IMR-90 (cell line): ENCODE results near the gene RSPH3. TPM values are rescaled to one million over a fixed set of nuclear protein-coding genes. Genes with fewer than 3 reads are reported as not detected.

Source experiments
- ATAC-seq: fragments of 200-7000 bp; cut with Tn5 transposase; 2 replicates; pipeline ENCODE4 v1.9.1; 2020; ENCODE audit warnings: low read depth, mild to moderate bottlenecking, moderate library complexity
- BruUV-seq: library from RNA; stranded (reverse); fragments of 400-500 nt; replicated peaks from 2 replicates; lab custom pipeline; 2021; lab: Mats Ljungman, UMichigan
- CTCF ChIA-PET: fragments of 300-600 bp; formaldehyde crosslinking; extraction: SDS; loops from one replicate; lab custom pipeline; 2021; ENCODE audit warnings: antibody characterized with exemption; lab: Yijun Ruan, JAX
- POLR2A ChIA-PET: fragments of 300-600 bp; sonication (Branson Sonifier 250); formaldehyde crosslinking; loops from one replicate; lab custom pipeline; 2022; ENCODE audit warnings: antibody characterized with exemption; ENCODE audit not compliant: unreplicated experiment; lab: Charles Lee
- DNase-seq: peaks from one replicate; pipeline ENCODE4 v3.0.0; 2013
- H2AFZ ChIP-seq: replicated peaks from 2 replicates; pipeline ENCODE3; 2013; ENCODE audit warnings: low read length, mild to moderate bottlenecking; ENCODE audit not compliant: poor library complexity
- H2AK5ac ChIP-seq: 2 replicates; pipeline ENCODE4 v1.6.1; 2013; ENCODE audit warnings: low read depth, low read length, inconsistent platforms
- H2AK9ac ChIP-seq: replicated peaks from 2 replicates; pipeline ENCODE3; 2013; ENCODE audit warnings: mild to moderate bottlenecking, low read depth, low read length, moderate library complexity; ENCODE audit not compliant: poor library complexity
- H2BK120ac ChIP-seq: 2 replicates; pipeline ENCODE4 v1.6.1; 2013; ENCODE audit warnings: low read depth, low read length, inconsistent platforms
- H2BK15ac ChIP-seq: 3 replicates; pipeline ENCODE4 v1.6.1; 2013; ENCODE audit warnings: low read depth, low read length, inconsistent platforms
- H2BK20ac ChIP-seq: 2 replicates; pipeline ENCODE4 v1.6.1; 2013; ENCODE audit warnings: low read depth, mild to moderate bottlenecking, inconsistent platforms, low read length, moderate library complexity
- H2BK5ac ChIP-seq: 2 replicates; pipeline ENCODE4 v1.6.1; 2013; ENCODE audit warnings: mild to moderate bottlenecking, low read depth, low read length, inconsistent platforms; ENCODE audit not compliant: poor library complexity, severe bottlenecking
- H3K14ac ChIP-seq: replicated peaks from 2 replicates; pipeline ENCODE4 v1.6.1; 2013; ENCODE audit warnings: low read depth, low read length, inconsistent platforms
- H3K18ac ChIP-seq: 2 replicates; pipeline ENCODE4 v1.6.1; 2013; ENCODE audit warnings: low read depth, low read length, control low read depth
- H3K23ac ChIP-seq: 2 replicates; pipeline ENCODE4 v1.6.1; 2013; ENCODE audit warnings: low read depth, low read length, inconsistent platforms
- H3K27ac ChIP-seq: 2 replicates; pipeline ENCODE4 v1.5.1; 2013; ENCODE audit warnings: mild to moderate bottlenecking, control low read depth, low read length; ENCODE audit not compliant: insufficient read depth
- H3K27me3 ChIP-seq: 2 replicates; pipeline ENCODE4 v1.6.1; 2013; ENCODE audit warnings: low read length; ENCODE audit not compliant: control insufficient read depth, insufficient read depth
- H3K36me3 ChIP-seq: 2 replicates; pipeline ENCODE4 v1.6.1; 2013; ENCODE audit warnings: low read length, mixed read lengths; ENCODE audit not compliant: control insufficient read depth, insufficient read depth
- H3K4ac ChIP-seq: 2 replicates; pipeline ENCODE4 v1.6.1; 2013; ENCODE audit warnings: low read depth, low read length, inconsistent platforms
- H3K4me1 ChIP-seq: 2 replicates; pipeline ENCODE4 v1.6.1; 2013; ENCODE audit warnings: low read length, mixed read lengths; ENCODE audit not compliant: control insufficient read depth, insufficient read depth
- H3K4me2 ChIP-seq: 2 replicates; pipeline ENCODE4 v1.6.1; 2013; ENCODE audit warnings: low read depth, mild to moderate bottlenecking, control low read depth, low read length, moderate library complexity
- H3K4me3 ChIP-seq: 2 replicates; pipeline ENCODE4 v1.5.1; 2013; ENCODE audit warnings: low read depth, mild to moderate bottlenecking, control low read depth, low read length, moderate library complexity; ENCODE audit not compliant: insufficient read depth
- H3K56ac ChIP-seq: 2 replicates; pipeline ENCODE4 v1.6.1; 2013; ENCODE audit warnings: low read length, inconsistent platforms; ENCODE audit not compliant: insufficient read depth; ENCODE audit errors: extremely low read depth
- H3K79me1 ChIP-seq, 2 experiments: 2 replicates each; pipeline ENCODE4 v1.6.1; 2013; ENCODE audit warnings: low read length in 2 of 2, inconsistent platforms in 1 of 2, low read depth in 1 of 2
- H3K9ac ChIP-seq: 2 replicates; pipeline ENCODE4 v1.6.1; 2013; ENCODE audit warnings: low read depth, low read length, control low read depth
- H3K9me1 ChIP-seq: 2 replicates; pipeline ENCODE4 v1.6.1; 2013; ENCODE audit warnings: low read length, inconsistent platforms; ENCODE audit not compliant: insufficient read depth
- H3K9me3 ChIP-seq: 2 replicates; pipeline ENCODE4 v1.6.1; 2013; ENCODE audit warnings: low read length; ENCODE audit not compliant: control insufficient read depth, insufficient read depth
- H4K20me1 ChIP-seq: 2 replicates; pipeline ENCODE4 v1.6.1; 2013; ENCODE audit warnings: low read length, inconsistent platforms; ENCODE audit not compliant: insufficient read depth
- H4K5ac ChIP-seq: 2 replicates; pipeline ENCODE4 v1.6.1; 2013; ENCODE audit warnings: mild to moderate bottlenecking, low read depth, low read length, control low read depth
- H4K8ac ChIP-seq, 2 experiments: 2 replicates each; pipeline ENCODE4 v1.6.1; 2013; ENCODE audit warnings: low read depth in 2 of 2, low read length in 2 of 2, control low read depth in 1 of 2, inconsistent platforms in 1 of 2
- H4K91ac ChIP-seq: 2 replicates; pipeline ENCODE4 v1.6.1; 2013; ENCODE audit warnings: low read depth, low read length, inconsistent platforms; ENCODE audit not compliant: insufficient read depth
- BHLHE40 ChIP-seq: fragments of 150-350 bp; IDR thresholded peaks from 2 replicates; pipeline ENCODE4 v1.6.1; 2016; ENCODE audit warnings: mild to moderate bottlenecking, low read depth, low read length
- CEBPB ChIP-seq: IDR thresholded peaks from 2 replicates; pipeline ENCODE4 v1.6.1; 2012; ENCODE audit warnings: low read depth, low read length, improper control_type of control experiment
- CHD1 ChIP-seq: IDR thresholded peaks from 2 replicates; pipeline ENCODE4 v1.6.1; 2012; ENCODE audit warnings: low read depth, low read length, improper control_type of control experiment
- ELK1 ChIP-seq: fragments of 150-350 bp; IDR thresholded peaks from 2 replicates; pipeline ENCODE4 v1.6.1; 2016; ENCODE audit warnings: low read depth, mild to moderate bottlenecking, low read length, moderate library complexity, borderline replicate concordance
- FOS ChIP-seq: fragments of 150-350 bp; IDR thresholded peaks from 2 replicates; pipeline ENCODE4 v1.6.1; 2016; ENCODE audit warnings: low read depth, low read length
- MAFK ChIP-seq: IDR thresholded peaks from 2 replicates; pipeline ENCODE4 v1.6.1; 2012; ENCODE audit warnings: low read depth, low read length, improper control_type of control experiment
- NFE2L2 ChIP-seq: fragments of 150-350 bp; IDR thresholded peaks from 2 replicates; pipeline ENCODE4 v1.6.1; 2016; ENCODE audit warnings: low read depth, mild to moderate bottlenecking, low read length
- POLR2A ChIP-seq: IDR thresholded peaks from 2 replicates; pipeline ENCODE4 v1.6.1; 2012; ENCODE audit warnings: mild to moderate bottlenecking, low read depth, low read length
- RCOR1 ChIP-seq: IDR thresholded peaks from 2 replicates; pipeline ENCODE4 v1.6.1; 2012; ENCODE audit warnings: mild to moderate bottlenecking, low read length, improper control_type of control experiment; ENCODE audit not compliant: insufficient replicate concordance
- RFX5 ChIP-seq: IDR thresholded peaks from 2 replicates; pipeline ENCODE4 v1.8.0; 2012; ENCODE audit warnings: low read depth, mild to moderate bottlenecking, low read length, moderate library complexity
- SMC3 ChIP-seq: fragments of 150-350 bp; IDR thresholded peaks from 2 replicates; pipeline ENCODE4 v1.6.1; 2016; ENCODE audit warnings: low read depth, mild to moderate bottlenecking, antibody characterized with exemption, low read length, moderate library complexity
- USF2 ChIP-seq: fragments of 150-350 bp; IDR thresholded peaks from 2 replicates; pipeline ENCODE4 v1.6.1; 2017; ENCODE audit warnings: mild to moderate bottlenecking, antibody characterized with exemption, low read length, low read depth
- WGBS, 2 experiments: methylation state at CpG; one replicate each; pipeline versions ENCODE4 v1.1.5 to v1.1.7; 2013; ENCODE audit warnings: missing lambda C conversion rate in 2 of 2; ENCODE audit not compliant: insufficient read length in 1 of 2; ENCODE audit errors: extremely low coverage in 2 of 2; 5-methylcytosine and 5-hydroxymethylcytosine counted together
- dilution Hi-C: fragments of 300-500 bp; cut with HindIII; formaldehyde crosslinking; loops from one replicate; pipeline ENCODE4 v1.14.3; 2018; ENCODE audit warnings: low sequenced_read_pairs; ENCODE audit not compliant: unreplicated experiment
- in situ Hi-C: fragments of 300-500 bp; cut with MboI; formaldehyde crosslinking; loops from 3 replicates; pipeline ENCODE4 v1.14.3; 2019; ENCODE audit warnings: low sequenced_read_pairs, inconsistent platforms, mixed read lengths
- intact Hi-C: fragments of 100-400 bp; cut with micrococcal nuclease; formaldehyde crosslinking; loops from 2 replicates; pipeline ENCODE4 v1.10.0; 2022
- polyA plus RNA-seq, 3 experiments: library from polyadenylated mRNA; depleted of rRNA; stranded (reverse); fragments of >200 nt; gene quantifications; 2 replicates each; pipeline ENCODE4 v1.2.3, GENCODE V29; 2012; ENCODE audit warnings: low replicate concordance in 1 of 3
- total RNA-seq: library from RNA; depleted of rRNA; stranded (reverse); fragments of >200 nt; gene quantifications from 2 replicates; pipeline ENCODE4 v1.2.3, GENCODE V29; 2012
- TF ChIP-seq, protein P1 (sequence below): conservative IDR thresholded peaks from 2 replicates; pipeline ENCODE4 v1.5.1; 2012; ENCODE audit warnings: mild to moderate bottlenecking, low read depth, low read length, improper control_type of control experiment

RSPH3 gene
- total and polyA plus RNA-seq, 2 of the 4 experiments (the other 2 are of a cell fraction), result 1.7 to 3.0 TPM

- TF ChIP-seq, protein P1, sequence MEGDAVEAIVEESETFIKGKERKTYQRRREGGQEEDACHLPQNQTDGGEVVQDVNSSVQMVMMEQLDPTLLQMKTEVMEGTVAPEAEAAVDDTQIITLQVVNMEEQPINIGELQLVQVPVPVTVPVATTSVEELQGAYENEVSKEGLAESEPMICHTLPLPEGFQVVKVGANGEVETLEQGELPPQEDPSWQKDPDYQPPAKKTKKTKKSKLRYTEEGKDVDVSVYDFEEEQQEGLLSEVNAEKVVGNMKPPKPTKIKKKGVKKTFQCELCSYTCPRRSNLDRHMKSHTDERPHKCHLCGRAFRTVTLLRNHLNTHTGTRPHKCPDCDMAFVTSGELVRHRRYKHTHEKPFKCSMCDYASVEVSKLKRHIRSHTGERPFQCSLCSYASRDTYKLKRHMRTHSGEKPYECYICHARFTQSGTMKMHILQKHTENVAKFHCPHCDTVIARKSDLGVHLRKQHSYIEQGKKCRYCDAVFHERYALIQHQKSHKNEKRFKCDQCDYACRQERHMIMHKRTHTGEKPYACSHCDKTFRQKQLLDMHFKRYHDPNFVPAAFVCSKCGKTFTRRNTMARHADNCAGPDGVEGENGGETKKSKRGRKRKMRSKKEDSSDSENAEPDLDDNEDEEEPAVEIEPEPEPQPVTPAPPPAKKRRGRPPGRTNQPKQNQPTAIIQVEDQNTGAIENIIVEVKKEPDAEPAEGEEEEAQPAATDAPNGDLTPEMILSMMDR, result no peak
These were observed 14.4 kb upstream of the RSPH3 start (continued) for GRCh38 chr6:159014406-159014805.

DNA sequence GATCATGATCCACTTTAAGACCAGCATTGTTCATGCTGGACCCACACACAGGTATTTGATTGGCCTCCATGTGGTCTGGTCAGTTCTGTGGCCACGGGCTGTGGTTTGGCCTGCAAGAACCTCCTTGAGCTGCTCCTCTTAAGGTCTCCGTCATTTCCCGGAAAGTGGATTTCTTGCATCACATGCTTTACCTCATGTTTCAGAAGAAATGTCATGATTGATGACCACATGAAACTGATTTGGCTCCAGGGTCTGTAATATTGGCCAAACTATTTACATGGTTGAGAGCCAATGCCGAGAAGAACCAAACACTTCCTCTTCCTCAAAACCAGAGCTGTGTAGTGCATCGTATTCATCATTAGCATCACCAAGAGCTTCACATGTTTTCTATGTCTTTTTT is 13.2 kb upstream of the RSPH3 start:
- TF ChIP-seq NFE2L2 (no peak), MAFK (no peak), USF2 (no peak), RCOR1 (no peak), ELK1 (no peak), SMC3 (no peak), FOS (no peak), BHLHE40 (no peak), CEBPB (no peak), CHD1 (no peak), POLR2A (no peak), RFX5 (no peak)
- Histone ChIP-seq H3K9me3 (no peaks in the 10 kb centered on the region), H2BK15ac (no peak overlapping the region), H3K27me3 (no peaks in the 10 kb centered on the region; the same call in 1 of the 2 replicates), H3K18ac (no peak overlapping the region), H3K27ac (no peak overlapping the region), H3K56ac (no peak overlapping the region), H3K4me2 (no peak overlapping the region), H3K79me1 (no peaks in the 10 kb centered on the region), H3K14ac (no peak overlapping the region), H2AK9ac (no peak overlapping the region), H3K9ac (no peak overlapping the region), H4K5ac (no peak overlapping the region), H3K4ac (no peak overlapping the region), H2BK120ac (no peak overlapping the region), H3K36me3 (no peaks in the 10 kb centered on the region), H4K8ac (no peak overlapping the region), H4K20me1 (no peaks in the 10 kb centered on the region), H3K4me1 (no peaks in the 10 kb centered on the region), H3K23ac (no peak overlapping the region), H2AFZ (no peak overlapping the region), H2BK5ac (no peak overlapping the region), H3K4me3 (no peak overlapping the region), H3K9me1 (no peaks in the 10 kb centered on the region), H4K91ac (no peak overlapping the region), H2BK20ac (no peak overlapping the region), H2AK5ac (no peak overlapping the region)
- BruUV-seq, result no TSS peak
- dilution Hi-C loops (no loop called here), in situ Hi-C loops (no loop called here), intact Hi-C loops (no loop called here)
- POLR2A ChIA-PET, result no interaction called here
- DNase-seq, result no peak
- 88% methylated on average over 3 of the region's 5 CpGs; no CpG with 5 or more reads in 1 of the 2 experiments for WGBS, 2 experiments
- CTCF ChIA-PET, result no interaction called here
- no peak for ATAC-seq
